GM04504 (cell line): ENCODE data around the gene IL15RA.
"Not testable (repeated sequence)": the region's sequence is repeated elsewhere in the genome, so short reads cannot be mapped to it uniquely, and the experiment has no call there.

Experiments
- DNase-seq: peaks from one replicate; pipeline ENCODE4 v3.0.0-alpha.2; 2012; ENCODE audit warnings: low read depth

Gene IL15RA

GRCh38 chr10:6005856-6006395 is 28.6 kb upstream of the IL15RA start:
- no peak for DNase-seq

GRCh38 chr10:6005161-6005804 is 27.9 kb upstream of the IL15RA start:
- not testable (repeated sequence) for DNase-seq

GRCh38 chr10:6002809-6003510 is 25.6 kb upstream of the IL15RA start:
- DNase-seq: no peak

GRCh38 chr10:5999440-6000165 is 22.3 kb upstream of the IL15RA start:
- no peak for DNase-seq

GRCh38 chr10:5996696-5997095 is 19.4 kb upstream of the IL15RA start:
- DNase-seq: no peak

- no peak for DNase-seq
These were observed 15.1 kb upstream of the IL15RA start for GRCh38 chr10:5992398-5992797.

GRCh38 chr10:5991708-5992107 is 14.4 kb upstream of the IL15RA start:
- DNase-seq: no peak

GRCh38 chr10:5989756-5990155 is 12.4 kb upstream of the IL15RA start:
- no peak for DNase-seq

GRCh38 chr10:5988336-5988920 is 11.1 kb upstream of the IL15RA start:
- DNase-seq: no peak

- DNase-seq: no peak
These were observed 10.4 kb upstream of the IL15RA start for GRCh38 chr10:5987747-5988146.

- DNase-seq: no peak
These were observed 7.7 kb upstream of the IL15RA start for GRCh38 chr10:5985029-5985428.

GRCh38 chr10:5983774-5984173 is 6.4 kb upstream of the IL15RA start:
- no peak for DNase-seq

- no peak for DNase-seq
These were observed 4.2 kb upstream of the IL15RA start for GRCh38 chr10:5981529-5981928.

GRCh38 chr10:5978230-5978489 is 817 bp upstream of the IL15RA start:
- no peak for DNase-seq

GRCh38 chr10:5976512-5977470 is 552 bp downstream of the IL15RA start:
- DNase-seq: no peak

GRCh38 chr10:5975641-5976473 is 1.5 kb downstream of the IL15RA start:
- DNase-seq: no peak

- no peak for DNase-seq
These were observed 4.3 kb downstream of the IL15RA start for GRCh38 chr10:5973069-5973468.

GRCh38 chr10:5971886-5972285 is 5.5 kb downstream of the IL15RA start:
- no peak for DNase-seq

GRCh38 chr10:5971315-5971832 is 6.0 kb downstream of the IL15RA start:
- DNase-seq: no peak

GRCh38 chr10:5970527-5970926 is 6.8 kb downstream of the IL15RA start:
- no peak for DNase-seq

- DNase-seq: no peak
These were observed 7.3 kb downstream of the IL15RA start for GRCh38 chr10:5970066-5970465.
